Kidney epithelial cell (primary cell): ENCODE results near the gene TSHZ2. TPM values are rescaled to one million over a fixed set of nuclear protein-coding genes. Genes with fewer than 3 reads are reported as not detected.

Experiments
- DNase-seq: peaks from one replicate; pipeline ENCODE4 v3.0.0-alpha.2; 2010; ENCODE audit warnings: low read depth
- H3K27me3 ChIP-seq: 2 replicates; pipeline ENCODE4 v1.6.0; 2011; ENCODE audit warnings: low read length; ENCODE audit not compliant: control insufficient read depth, insufficient read depth
- H3K36me3 ChIP-seq: 2 replicates; pipeline ENCODE4 v1.5.1; 2011; ENCODE audit warnings: low read length; ENCODE audit not compliant: control insufficient read depth, insufficient read depth
- H3K4me3 ChIP-seq: 2 replicates; pipeline ENCODE4 v1.5.1; 2011; ENCODE audit warnings: low read depth, mild to moderate bottlenecking, control low read depth, low read length
- total RNA-seq: library from RNA; depleted of rRNA; stranded (reverse); fragments of >200 nt; gene quantifications from 2 replicates; pipeline ENCODE4 v1.2.3, GENCODE V29; 2015
- TF ChIP-seq, protein P1 (sequence below): IDR thresholded peaks from 2 replicates; pipeline ENCODE4 v1.5.1; 2011; ENCODE audit warnings: mild to moderate bottlenecking, moderate library complexity, low read length, control low read depth, inconsistent platforms; ENCODE audit not compliant: insufficient read depth, poor library complexity, severe bottlenecking

The TSHZ2 gene
- total RNA-seq, 1 donor from 2014 or later = 1.0 TPM

DNA sequence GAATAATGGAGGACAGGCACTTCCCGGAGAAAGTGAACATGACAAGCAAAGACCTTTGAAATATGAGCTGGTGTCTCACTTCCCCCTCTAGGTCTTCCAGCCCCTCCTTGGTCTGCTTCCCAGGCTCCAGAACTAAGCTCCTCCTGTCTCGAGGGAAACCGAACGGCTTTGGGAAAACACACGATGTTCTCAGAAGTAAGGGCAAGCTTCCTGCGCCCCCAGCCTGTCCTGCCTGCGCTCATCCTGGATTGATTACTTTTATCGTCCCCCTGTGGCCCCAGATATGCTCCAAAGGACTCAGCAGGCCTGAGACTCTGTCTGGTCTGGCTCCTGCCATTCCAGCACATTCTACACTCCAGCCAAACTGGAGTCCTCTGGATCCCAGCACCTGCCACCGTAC is 538.1 kb downstream of the TSHZ2 start:
- DNase-seq = no peak
- H3K4me3 ChIP-seq = no peak overlapping the region
- H3K27me3 ChIP-seq = no peaks in the 10 kb centered on the region
- TF ChIP-seq, protein P1, sequence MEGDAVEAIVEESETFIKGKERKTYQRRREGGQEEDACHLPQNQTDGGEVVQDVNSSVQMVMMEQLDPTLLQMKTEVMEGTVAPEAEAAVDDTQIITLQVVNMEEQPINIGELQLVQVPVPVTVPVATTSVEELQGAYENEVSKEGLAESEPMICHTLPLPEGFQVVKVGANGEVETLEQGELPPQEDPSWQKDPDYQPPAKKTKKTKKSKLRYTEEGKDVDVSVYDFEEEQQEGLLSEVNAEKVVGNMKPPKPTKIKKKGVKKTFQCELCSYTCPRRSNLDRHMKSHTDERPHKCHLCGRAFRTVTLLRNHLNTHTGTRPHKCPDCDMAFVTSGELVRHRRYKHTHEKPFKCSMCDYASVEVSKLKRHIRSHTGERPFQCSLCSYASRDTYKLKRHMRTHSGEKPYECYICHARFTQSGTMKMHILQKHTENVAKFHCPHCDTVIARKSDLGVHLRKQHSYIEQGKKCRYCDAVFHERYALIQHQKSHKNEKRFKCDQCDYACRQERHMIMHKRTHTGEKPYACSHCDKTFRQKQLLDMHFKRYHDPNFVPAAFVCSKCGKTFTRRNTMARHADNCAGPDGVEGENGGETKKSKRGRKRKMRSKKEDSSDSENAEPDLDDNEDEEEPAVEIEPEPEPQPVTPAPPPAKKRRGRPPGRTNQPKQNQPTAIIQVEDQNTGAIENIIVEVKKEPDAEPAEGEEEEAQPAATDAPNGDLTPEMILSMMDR = no peak
- H3K36me3 ChIP-seq = no peaks in the 10 kb centered on the region

DNA sequence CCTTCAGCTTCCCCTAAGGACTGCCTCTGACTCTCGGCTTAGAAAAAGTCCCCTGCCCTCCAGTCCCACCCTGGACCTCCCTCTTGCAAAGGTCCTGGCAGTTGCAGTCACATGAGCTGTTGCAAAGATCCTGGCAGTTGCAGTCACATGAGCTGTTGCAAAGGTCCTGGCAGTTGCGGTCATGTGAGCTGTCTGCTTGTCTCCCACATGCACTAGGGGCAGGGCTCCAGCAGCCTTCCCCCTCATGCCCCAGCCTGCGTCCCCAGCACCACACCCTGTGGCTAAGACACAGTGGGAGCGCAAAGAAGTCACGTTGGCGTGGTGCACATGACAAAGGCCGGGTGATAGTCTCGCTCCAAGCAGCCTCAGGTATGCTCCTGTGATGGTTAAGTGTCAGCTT is 538.5 kb downstream of the TSHZ2 start:
- no peaks in the 10 kb centered on the region for H3K36me3 ChIP-seq
- DNase-seq = no peak
- no peaks in the 10 kb centered on the region for H3K27me3 ChIP-seq
- TF ChIP-seq, protein P1 = no peak
- no peak overlapping the region for H3K4me3 ChIP-seq

DNA sequence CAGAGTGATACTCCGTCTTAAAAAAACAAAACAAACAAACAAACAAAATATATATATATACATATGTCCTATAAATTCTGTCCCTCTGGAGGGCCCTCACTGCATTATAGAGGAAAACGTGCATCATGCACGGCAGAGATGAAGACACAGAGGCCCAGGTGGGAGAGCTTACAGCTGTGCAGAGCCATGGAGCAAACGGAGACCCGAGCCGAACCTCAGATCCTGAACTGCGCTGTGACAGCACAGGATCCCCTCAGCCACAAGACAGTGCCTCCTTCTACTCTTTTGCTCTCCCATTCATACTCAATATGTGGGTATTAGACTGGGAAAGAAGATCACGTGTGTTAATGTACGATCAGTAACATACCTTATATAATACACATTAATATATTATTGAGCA is 539.9 kb downstream of the TSHZ2 start:
- H3K36me3 ChIP-seq = no peaks in the 10 kb centered on the region
- H3K27me3 ChIP-seq = no peaks in the 10 kb centered on the region
- DNase-seq = no peak
- TF ChIP-seq, protein P1 = no peak
- no peak overlapping the region for H3K4me3 ChIP-seq

DNA sequence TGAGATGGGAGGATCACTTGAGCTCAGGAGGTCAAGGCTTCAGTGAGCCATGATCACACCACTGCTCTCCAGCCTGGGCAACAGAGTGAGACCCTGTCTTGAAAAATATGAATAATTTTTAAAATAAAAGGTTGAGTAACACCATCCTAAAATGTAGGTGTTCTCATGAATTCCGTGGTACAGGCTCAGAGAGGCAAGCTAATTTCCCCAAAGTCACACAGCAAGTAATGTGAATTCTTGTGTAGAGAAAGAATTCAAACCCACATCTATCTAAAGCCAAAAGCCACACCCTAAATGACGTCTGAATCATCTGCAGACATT is 541.0 kb downstream of the TSHZ2 start:
- no peak overlapping the region for H3K4me3 ChIP-seq
- no peak for DNase-seq
- TF ChIP-seq, protein P1 = no peak
- no peaks in the 10 kb centered on the region for H3K27me3 ChIP-seq
- H3K36me3 ChIP-seq = no peaks in the 10 kb centered on the region

DNA sequence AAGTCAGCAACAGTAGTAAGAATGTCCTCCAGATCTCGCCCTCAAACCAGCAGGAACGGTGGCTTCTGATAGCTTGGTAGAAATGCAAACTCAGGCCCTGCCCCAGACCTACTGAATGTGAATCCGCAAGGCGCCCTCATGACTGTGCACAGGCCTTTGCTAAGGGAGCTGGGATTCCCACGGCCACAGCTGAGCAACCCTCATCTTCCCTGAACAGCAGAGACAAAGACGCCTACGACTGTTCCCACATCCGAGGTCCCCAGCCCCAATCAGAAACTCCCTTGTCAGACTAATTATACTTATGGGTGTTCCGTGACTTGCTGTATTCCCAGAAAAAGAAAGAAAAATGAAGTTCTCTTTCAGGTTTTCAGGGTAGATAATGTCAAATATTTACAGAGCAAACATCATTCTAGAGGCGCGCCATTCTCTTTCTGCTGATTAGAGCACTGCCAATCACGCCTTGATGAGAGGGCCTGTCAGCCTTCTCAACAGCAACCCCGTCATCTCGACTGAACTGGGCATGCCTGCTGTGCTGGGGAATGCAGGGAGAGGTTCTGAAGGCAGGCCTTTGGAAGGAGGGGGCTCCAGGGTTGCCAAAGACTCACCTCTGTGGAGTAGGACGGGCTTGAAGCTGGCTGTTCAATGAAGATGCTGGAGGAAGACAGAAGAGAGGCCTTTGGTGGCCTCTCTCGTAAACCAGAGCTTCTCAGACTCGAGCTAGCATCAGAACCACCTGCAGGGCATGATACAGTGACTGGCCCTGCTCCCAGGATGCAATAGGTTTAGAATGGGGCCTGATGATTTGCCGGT is 541.5 kb downstream of the TSHZ2 start:
- DNase-seq = no peak
- Histone ChIP-seq H3K4me3 (no peak overlapping the region), H3K27me3 (no peaks in the 10 kb centered on the region), H3K36me3 (no peaks in the 10 kb centered on the region)
- TF ChIP-seq, protein P1 = no peak

DNA sequence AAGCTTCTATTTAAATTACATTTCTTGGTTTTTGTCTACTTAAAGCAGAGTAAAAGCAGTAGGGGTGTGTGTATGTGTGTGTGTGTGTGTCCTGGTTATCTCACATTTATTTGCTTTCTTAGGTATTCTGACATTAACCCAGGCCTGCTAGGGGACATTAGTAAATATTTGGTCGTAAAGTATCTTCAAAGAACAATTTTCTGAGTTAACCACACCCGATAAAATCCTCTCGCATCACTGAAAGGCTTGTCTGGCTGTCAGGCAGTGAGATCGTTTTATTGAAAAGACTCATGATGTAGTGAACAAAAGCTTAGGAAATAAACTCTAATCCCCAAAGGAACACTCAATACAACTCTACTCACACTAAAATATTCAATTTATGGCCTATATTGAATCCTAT is 543.6 kb downstream of the TSHZ2 start:
- no peak overlapping the region for H3K4me3 ChIP-seq

More for the DNA sequence above, 543.6 kb downstream of the TSHZ2 start:
- TF ChIP-seq, protein P1 = no peak
- DNase-seq = no peak
- H3K27me3 ChIP-seq = no peaks in the 10 kb centered on the region
- H3K36me3 ChIP-seq = no peaks in the 10 kb centered on the region
